Islet precursor cell (in vitro differentiated cells): Measurements from ENCODE around the gene BDH1.

Experiments used
- DNase-seq: peaks from one replicate; pipeline ENCODE4 v3.0.0-alpha.2; 2018

Gene BDH1

DNA sequence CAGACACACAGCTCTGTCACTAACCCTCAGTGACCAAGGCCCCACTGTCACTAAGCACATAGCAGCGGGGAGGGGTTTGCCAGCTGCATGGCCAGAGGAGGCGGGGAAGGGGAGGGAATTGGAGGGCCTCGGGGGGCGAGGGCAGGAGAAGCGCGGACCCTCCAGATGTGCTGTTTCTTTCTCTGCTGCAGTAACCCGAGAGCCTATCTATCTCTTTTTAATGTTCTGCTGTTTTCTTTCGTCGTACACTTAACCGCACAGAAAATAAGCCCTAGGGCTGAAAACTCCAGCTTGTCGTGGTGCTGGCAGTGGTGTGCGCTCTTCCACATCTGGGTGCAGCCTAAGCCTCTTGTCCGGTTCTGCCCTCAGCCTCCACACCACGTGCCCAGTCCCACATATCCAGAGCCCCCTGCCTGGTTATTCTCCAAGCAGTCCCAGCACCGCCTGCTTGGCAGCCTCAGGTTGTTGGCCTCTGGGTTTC lies 51.1 kb downstream of the BDH1 start:
- DNase-seq: no peak

DNA sequence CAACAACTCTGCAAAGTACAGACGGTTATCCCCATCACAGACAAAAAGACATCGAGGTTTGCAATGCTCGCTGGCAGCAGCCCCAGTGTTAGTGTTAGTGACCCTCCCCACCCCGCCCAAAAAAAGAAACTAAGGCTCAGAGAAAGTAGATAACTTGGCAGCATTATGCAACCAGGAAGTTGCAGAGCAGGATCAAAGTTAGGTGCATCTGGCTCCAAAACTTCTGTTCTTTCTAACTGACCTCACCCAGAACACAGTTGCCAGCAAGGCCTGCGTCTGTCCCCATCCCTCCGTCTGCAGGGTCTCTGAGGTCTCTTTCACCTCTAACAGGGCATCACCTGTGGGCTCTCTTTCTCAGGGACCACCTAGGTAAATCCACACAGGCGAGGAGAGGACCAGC lies 51.5 kb downstream of the BDH1 start:
- no peak for DNase-seq

DNA sequence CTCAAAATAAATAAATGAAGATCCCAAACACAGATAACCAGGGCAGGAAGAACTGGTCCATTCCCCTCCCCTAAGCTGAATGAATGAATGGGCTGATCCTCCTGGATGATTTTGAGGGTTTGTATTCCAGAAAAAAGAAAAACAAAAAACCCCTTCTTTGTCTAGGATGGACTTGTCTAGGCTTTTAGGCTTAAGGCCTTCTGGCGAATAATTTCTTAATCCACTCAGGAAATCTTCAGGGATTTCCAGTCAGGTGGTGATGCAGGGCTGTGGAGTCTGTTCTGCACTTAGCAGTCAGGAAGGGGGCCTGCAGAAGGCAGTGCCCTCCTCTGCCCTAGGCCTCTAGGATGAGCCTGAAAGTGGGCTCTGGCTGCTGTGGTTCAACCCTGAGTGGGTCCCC lies 52.1 kb downstream of the BDH1 start:
- DNase-seq: no peak

DNA sequence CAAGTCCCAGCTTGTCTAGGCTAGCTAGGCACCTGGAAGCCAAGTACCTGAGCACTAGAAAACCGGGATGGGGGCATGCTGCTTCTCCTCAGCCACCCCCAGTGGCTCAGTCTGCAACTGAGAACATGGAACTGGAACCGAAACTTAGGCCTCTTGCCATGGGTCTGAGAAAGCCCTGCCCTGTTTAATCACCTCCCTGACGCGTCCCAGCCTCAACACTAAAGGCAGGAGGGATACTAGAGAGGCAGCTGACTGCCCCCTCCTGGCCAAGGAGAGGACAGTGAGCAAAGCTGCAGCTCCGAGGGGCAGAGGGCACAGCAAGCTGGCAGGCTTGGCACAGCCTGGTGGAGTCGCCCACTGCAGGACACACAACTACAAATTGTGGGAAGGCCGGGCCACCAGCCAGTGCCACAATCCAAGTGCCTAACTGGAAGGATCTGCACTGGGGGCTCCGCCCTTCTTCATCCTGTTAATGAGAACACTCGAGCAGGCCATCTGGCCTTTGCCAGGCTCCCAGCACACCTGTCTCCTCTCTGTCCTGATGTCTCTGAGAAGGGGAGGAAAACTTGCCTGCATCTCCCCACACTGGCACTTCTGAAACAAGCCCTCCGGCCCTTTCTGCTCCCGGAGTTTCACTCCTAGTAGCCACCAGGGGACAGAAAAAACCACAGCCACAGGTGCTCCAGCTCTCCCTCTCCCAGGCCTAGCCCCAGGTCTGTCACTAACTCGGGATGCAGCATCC lies 53.7 kb downstream of the BDH1 start:
- peak; percentile 76 for DNase-seq

DNA sequence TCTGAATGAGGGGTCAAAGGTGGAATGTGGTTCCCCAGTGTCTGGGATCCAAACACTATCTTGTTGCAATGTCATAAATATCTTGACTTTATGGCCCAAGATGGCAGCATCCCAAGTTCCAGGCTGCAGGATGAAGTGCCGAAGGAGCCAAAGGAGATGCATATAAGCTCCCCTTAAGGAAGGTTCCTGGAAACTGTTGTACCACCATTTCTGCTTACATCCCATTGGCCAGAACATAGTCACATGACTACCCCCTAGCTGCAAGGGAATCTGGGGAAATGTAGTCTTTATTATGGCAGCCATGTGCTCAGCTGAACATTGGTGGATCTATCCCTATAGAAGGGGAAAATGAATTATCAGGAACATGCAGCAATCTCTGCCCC lies 54.3 kb downstream of the BDH1 start:
- DNase-seq: no peak

DNA sequence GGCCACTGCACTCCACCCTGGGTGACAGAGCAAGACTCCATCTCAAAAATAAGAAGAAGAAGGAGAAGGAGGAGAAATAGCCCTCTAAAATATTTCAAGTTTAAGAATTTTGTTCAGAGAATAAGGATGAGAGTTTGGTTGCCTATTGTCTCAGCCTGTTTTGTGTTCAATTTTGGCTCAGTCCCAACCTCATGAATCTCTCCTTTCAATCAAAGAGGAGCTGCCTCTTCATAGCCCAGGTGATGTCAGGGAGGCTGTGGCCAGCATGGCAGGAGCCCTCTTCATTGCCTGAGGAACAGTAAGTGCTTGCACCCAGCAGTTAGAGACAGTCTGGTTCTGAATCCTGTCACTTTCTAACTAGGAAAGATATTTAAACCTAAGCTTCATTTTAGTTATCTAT lies 55.0 kb downstream of the BDH1 start:
- no peak for DNase-seq

DNA sequence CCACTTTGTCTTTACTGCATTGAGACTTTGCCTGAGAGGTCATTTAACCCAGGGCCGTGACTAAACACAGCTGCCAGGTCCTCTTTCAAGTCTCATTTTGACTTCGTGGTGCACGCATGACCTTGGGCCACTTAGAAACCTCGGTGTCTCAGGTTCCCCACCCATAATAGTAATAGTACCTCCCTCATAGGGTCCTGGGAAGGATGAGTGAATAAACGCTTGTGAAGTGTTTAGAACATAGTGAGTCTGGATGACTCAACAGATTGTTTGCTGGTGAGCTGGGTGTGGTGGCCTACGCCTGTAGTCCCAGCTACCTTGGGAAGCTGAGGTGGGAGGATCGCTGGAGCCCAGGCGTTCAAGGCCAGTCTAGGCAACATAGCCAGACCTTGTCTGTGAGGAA lies 56.3 kb downstream of the BDH1 start:
- DNase-seq: peak; percentile 76

DNA sequence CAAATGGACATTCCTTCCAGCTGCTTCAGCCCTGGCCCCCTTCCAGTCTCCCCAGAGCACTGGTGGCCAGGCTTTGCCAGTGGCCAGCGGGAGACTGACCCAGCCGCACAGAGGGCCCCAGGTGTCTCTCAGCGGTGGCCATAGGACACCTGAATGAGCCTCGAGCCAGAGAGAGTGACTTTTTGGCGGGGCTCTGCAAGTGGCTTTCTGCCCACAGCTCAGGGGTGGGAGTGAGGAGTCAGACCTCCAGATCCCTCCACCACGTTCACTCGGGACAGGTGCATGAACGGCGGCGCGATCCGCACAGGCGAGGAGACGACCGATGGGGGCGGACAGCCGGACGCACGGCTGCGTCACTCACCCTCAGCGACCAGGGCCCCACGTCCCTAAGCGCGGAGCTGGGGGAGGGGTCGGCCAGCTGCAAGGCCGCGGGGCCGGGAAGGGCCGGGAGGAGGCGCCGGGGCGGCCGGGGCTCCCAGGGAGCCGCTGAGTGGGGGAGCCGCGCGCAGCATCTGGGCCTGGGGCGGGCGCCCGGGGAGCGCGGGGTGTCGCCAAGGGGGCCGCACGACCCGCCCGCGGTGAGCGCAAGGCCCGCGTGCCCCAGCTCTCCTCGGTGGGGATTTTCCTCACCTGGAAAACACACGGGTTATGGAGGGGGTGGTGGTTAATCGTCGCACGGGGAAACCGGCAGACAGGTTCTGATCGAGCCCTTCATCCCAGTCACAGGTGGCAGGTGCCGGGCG lies 57.1 kb downstream of the BDH1 start:
- no peak for DNase-seq

DNA sequence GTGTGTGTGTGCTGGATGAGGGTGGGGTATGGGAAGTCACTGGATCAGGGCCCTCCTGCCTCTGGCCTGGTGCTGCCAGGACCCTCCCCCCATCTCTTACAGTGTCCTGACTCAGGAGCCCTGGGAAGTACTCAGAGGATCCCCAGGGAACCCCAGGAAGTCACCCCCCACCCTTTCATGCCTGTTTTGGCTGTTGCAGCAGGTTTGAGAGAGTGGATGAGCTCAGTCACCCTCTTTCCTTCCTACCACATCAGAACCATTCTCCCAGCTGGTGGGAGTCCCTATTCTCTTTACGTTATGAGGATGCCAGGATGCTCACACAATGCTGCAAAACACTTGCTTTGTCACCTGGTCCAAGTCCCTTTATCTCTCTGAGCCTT lies 59.0 kb downstream of the BDH1 start:
- no peak for DNase-seq

DNA sequence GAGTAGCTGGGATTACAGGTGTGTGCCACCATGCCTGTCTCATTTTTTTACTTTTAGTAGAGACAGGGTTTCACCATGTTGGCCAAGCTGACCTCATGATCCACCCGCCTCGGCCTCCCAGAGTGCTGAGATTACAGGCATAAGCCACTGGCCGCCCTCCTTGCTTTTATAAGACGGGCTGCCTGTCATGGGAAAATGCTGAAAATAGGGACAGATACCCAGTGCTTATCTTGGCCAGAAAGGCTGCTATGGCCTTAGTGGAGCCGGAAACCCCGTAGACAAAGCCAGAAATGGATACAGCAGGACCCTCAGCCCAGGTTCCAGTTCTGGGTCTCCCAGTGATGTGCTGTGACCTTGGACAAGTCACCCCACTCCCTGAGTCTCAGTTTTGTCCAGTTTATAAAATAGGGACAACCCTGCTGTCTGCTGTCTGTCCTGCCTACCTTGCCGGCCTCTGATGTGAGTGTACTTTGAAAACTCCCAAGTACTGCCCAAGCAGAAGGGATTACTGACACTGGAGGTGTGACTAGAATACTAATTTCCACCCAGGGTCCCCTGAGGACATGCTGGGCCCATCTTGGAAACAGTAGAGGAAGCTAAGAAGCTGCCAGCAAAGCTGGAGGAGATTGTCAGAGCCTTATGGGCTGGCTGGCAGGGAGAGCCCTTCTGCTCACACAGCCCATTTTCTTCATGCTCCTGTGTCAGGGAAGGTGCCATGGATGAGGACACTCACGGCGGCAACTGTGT lies 59.6 kb downstream of the BDH1 start:
- DNase-seq: no peak

DNA sequence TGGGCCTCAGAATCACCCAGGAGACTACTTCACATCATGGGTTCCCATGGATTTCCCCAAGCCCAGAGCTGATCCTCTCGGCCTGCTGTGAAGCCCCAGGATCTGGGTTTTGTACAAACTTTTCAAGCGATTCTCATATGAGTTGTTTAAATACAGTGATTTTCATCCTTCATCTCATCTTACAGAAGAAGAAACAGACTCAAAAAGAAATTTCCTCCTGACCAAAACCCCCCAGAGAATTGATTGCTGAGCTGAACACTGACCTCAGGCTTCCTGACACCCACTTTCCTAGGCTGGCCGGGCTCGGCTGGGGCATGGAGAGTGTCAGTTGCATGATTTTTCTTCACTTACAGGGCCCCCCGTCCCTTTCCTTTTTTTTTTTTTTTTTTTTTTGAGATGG lies 60.3 kb downstream of the BDH1 start:
- DNase-seq: no peak

DNA sequence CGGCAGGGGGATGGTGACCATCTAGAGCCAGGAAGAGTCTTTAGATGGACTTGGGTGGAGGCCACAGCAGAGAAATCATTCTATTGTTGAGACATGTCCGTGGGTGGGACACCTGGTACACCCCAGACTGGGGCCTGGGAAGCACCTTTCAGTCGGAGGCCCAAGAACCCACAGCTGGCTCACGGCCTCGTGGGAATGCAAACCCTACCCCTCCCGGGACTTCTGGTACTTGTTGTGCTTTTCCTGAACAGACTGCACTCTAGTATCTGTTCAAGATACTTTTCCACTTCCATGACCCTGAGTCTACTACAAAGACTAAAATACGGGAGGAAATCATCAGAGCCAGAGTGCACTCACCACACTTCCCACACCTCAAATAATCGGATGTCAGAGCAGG lies 60.7 kb downstream of the BDH1 start:
- DNase-seq: no peak

DNA sequence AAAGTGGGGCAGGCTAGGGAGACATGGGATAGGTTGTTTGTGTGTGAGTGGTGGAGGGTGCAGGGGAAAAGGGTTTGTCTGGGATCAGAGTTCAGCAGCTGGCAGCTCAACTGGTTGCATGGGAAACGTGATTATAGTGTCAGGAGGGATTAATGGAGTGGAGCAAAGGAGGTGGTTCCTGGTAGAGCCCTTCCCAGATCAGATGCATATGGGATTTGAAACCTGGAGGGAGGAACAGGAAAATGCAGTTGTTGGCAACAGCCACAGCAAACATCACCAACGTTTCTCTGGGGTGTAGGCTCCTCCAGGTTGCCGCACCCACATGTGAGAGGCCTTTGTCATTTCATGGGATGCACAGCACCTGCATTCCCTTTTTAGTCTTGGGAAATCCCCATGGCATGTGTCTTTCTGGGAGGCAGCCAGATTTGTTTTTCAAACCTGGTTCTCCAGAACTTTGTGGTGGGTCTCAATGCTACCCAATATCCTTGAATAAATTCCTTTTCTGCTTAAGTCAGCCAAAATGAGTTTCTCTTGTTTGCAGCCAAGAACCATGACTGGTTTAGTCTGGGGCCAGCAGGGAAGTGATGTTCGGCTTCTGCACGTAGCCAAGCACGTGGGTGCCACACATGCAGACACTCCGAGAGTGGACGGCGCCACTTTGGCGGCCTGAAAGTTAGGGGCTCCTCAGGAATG lies 61.3 kb downstream of the BDH1 start:
- no peak for DNase-seq

DNA sequence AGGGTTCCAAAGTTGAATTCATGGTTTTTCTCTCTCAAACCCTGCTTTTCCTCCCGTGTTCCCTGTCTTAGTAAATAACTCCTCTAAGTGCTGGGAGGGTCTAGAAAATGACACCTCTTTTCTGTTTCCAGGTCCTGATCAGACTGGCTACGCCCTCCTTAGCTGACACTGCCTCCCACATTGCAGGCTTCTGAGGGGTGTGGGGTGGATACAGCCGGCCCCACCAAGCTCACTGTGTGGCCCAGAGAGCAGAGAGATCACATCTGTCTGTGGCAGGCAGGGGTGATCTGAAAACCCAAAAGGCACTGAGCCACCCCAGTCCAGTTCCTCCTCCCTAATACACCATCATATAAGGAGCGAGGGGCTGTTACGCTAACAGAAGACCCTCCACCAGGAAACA lies 62.7 kb downstream of the BDH1 start:
- no peak for DNase-seq

DNA sequence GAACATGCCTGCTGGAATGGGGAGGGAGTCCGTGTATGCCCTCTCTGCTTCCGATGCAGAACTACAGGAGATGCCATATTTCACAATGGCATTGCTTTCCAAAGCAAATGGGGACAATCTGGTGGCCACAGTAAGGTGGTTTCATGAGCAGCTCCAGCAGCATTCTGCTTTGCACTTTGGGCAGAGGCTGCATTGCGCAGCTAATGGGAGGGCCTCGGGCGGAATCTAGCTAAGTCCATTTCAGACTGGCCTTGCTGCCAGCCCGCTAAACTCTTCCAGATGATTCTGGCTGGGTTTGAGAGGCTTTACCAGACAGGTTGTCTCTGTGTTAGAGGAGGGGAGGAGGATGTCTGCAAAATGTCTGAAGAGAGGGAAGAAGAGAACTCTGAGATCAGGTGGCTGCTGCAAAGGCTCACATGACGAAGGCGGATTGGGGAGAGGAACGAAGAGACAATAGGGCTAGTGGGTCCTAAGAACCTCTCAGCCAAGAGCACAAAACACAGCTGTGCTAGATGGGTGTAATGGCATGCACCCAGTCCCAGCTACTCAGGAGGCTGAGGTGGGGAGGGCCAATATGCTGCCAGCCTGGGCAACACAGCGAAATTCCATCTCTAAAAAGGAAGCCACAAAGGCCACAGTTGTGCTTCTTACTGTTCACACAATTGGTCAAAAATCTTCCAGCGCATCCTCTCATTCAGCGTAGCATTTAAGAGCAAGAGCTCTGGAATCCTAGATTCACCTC lies 63.7 kb downstream of the BDH1 start:
- DNase-seq: no peak

DNA sequence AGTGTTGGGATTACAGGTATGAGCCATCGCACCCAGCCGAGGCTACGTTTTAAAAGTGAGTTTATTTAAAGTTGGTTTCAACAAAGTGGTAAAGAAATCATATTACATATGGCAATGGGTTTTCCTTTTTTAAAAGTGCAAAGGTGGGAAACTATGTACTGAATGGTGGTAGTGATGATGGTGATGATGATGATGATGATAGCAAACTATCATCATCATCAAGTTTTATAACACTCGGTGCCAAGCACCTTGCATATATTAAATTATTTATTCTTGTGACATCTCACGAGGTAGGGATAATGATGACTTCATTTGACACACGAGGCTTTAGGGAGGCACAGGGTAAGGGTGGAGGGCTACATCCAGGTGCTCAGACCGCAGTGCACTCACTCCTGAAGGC lies 64.3 kb downstream of the BDH1 start:
- no peak for DNase-seq

DNA sequence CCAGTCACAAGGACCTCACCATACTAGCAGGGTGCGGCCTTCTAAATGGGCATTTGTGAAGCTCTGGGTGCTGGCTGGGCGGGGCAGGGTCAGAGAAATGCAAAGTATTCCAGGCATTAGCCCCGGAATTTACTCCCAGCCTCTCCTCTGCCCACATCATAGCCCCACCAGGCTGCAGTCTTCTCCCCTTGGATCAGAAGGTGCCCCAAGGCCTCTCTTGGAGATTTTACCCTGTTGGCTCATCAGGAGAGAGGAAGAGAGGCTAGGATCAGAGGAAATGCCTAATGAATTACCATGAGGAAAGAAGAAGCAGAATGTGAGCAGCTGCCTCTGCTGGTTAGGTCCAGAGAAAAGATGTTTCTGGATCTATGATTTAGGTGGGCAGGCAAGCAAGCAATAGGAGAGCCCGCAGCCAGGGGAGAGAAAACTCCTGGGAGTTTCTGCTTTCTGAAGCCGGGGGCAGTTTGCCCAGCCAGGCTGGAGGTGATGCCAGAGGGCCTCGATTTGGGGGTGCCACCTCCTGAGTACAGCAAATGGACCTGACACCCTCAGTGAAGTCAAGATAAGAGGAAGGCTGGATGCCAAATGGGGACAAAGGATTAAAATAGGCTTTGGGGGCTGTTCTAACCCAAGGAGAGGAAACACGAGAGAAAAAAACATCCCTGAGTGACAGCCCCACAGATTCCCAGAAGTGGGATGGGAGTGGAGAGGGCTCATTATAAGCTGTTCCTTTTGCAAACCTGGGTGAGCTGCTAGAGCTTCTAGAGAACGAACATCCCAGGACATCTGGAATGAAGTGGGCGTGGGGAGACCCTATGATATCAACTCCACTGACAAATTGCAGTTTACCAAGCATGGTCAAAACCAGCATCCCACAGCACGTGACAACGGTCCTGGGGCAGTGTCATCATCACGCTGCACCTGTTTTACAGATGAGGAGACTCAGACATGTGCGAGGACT lies 65.4 kb downstream of the BDH1 start:
- DNase-seq: peak; percentile 96

DNA sequence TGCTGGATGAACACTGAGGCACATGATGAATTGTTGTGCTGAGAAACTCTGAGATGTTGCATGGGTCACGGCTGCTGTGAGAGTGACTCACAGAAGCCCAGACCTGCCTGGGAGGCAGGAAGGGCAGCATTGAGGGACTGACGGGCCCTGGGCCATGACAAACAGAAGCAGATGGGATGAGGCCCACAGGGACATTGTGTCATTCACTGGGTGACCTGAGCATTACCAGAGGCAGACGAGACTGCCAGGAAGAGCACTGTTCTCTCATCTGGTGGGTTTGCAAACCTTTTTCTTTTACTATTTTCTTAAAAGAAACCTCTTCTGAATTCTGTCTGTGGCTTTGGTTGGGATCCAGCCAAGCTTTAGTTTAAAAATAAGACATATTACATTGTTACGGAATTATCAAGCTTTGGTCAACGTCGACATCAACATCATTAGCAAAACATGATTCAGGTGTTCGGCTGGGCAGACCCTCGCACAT lies 67.8 kb downstream of the BDH1 start:
- peak; percentile 94 for DNase-seq

DNA sequence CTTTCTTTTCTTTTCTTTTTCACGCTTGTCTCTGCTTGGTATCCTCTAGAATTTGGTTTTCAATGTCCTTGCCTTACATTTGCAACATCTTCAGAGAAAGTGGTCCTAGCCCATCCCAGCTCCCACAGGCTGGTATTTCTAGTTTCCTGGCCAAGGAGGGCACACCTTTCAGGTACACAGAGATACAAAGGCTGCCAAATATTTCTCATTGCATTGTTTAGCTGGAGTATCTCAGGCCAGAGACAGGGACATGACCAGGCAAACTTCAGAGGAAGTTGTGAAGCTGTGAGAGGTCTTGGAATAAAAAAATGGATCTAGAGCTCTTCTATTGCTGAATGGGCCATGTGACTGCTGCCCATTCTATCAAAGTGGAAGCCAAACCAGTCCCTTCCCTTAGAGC lies 68.9 kb downstream of the BDH1 start:
- DNase-seq: no peak

DNA sequence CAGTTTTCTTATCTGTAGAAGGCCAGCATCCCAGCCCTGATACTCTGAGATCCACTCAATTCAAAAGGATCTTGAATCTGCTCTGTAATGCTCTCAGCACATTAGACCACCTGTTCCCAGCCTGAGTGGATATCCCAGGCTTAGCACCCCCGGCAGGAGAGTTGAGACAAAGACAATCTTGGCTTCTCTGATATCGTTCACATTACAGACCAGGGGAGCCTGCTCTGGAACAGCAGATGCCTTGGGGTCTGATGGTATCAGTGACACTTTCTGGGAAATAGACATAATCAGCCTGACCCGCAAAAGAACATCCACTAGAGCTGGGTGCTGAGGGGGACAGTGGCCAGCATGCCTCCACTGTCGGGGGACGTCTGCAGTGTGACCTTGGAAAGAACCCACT lies 70.6 kb downstream of the BDH1 start:
- DNase-seq: no peak

DNA sequence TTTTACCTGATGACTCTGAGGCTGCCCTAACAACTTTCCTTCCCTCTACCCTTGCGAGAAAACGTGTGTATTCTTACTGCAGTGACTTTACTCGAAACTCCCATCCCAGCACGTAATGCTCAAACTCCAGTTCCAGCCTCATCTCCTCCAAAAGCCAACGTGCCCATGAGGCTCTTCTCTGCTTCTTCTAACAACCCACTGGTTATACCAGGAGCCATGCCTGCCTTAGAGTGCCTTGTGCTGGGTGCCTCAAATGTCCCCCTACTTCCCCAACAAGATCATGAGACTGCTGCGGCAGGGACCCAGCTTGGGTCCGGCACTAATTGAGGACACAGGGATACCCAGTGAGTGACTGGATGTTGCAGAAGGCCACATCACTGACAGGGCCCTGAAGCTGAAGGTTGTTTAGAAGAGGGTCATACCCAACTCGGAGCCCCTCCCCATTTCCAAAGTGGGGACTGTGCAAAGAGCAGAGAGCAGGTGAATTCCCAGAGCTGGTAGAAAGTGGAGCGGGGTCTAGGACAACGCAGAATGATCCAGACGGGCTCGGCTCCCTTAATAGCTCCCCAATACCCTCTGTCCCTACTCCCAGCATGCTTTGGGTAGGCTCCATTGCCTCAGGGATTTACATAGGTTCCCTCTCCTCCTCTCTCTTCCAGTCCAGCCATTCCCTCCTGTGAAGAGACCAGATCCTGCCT lies 71.4 kb downstream of the BDH1 start:
- no peak for DNase-seq
